Trophoblast cell (in vitro differentiated cells and primary cell): ENCODE data around the gene FLNB.
A peak's percentile ranks its signal among the peaks of the same experiment; 100 is the strongest.

Experiments
- DNase-seq, 2 donors: peaks; one replicate each; pipeline ENCODE4 v3.0.0-alpha.2; 2016
- H2AFZ ChIP-seq: 2 replicates; pipeline ENCODE4 v1.6.1; 2013; ENCODE audit warnings: low read length, moderate library complexity, mild to moderate bottlenecking; ENCODE audit not compliant: insufficient read depth, poor library complexity
- H2AK5ac ChIP-seq: 2 replicates; pipeline ENCODE4 v1.6.1; 2013; ENCODE audit warnings: mild to moderate bottlenecking, low read length
- H2BK120ac ChIP-seq: 2 replicates; pipeline ENCODE4 v1.6.1; 2013; ENCODE audit warnings: low read length, mild to moderate bottlenecking, moderate library complexity; ENCODE audit not compliant: insufficient read depth, poor library complexity
- H2BK12ac ChIP-seq: 2 replicates; pipeline ENCODE4 v1.6.1; 2013; ENCODE audit warnings: mild to moderate bottlenecking, low read length, moderate library complexity
- H2BK5ac ChIP-seq: 2 replicates; pipeline ENCODE4 v1.6.1; 2013; ENCODE audit warnings: low read length, low read depth, moderate library complexity, mild to moderate bottlenecking; ENCODE audit not compliant: poor library complexity
- H3K14ac ChIP-seq: 2 replicates; pipeline ENCODE4 v1.6.1; 2013; ENCODE audit warnings: mild to moderate bottlenecking, low read length
- H3K18ac ChIP-seq: 2 replicates; pipeline ENCODE4 v1.6.1; 2013; ENCODE audit warnings: mild to moderate bottlenecking, low read length
- H3K23ac ChIP-seq: 2 replicates; pipeline ENCODE4 v1.6.1; 2013; ENCODE audit warnings: low read length
- H3K27ac ChIP-seq: 2 replicates; pipeline ENCODE4 v1.5.1; 2013; ENCODE audit warnings: low read depth, mild to moderate bottlenecking, inconsistent platforms, low read length, moderate library complexity
- H3K27me3 ChIP-seq: 2 replicates; pipeline ENCODE4 v1.6.1; 2013; ENCODE audit warnings: inconsistent platforms, mild to moderate bottlenecking, low read length, moderate library complexity; ENCODE audit not compliant: insufficient read depth
- H3K36me3 ChIP-seq, 2 experiments: 1 replicate in 1 of 2; 2 replicates in 1 of 2; pipeline ENCODE4 v1.6.1; 2013; ENCODE audit warnings: low read length in 2 of 2, mild to moderate bottlenecking in 2 of 2, moderate library complexity in 1 of 2; ENCODE audit not compliant: insufficient read depth in 2 of 2, control insufficient read depth in 1 of 2
- H3K4ac ChIP-seq: 2 replicates; pipeline ENCODE4 v1.6.1; 2013; ENCODE audit warnings: low read depth, mild to moderate bottlenecking, low read length, moderate library complexity
- H3K4me1 ChIP-seq, 2 experiments: 1 replicate in 1 of 2; 2 replicates in 1 of 2; pipeline ENCODE4 v1.6.1; 2013; ENCODE audit warnings: low read length in 2 of 2, mild to moderate bottlenecking in 2 of 2, moderate library complexity in 1 of 2; ENCODE audit not compliant: insufficient read depth in 2 of 2, control insufficient read depth in 1 of 2
- H3K4me2 ChIP-seq: 2 replicates; pipeline ENCODE4 v1.6.1; 2013; ENCODE audit warnings: inconsistent platforms, mild to moderate bottlenecking, low read length, moderate library complexity
- H3K4me3 ChIP-seq: 2 replicates; pipeline ENCODE4 v1.5.1; 2013; ENCODE audit warnings: mild to moderate bottlenecking, low read depth, low read length, inconsistent platforms
- H3K79me1 ChIP-seq: one replicate; pipeline ENCODE4 v1.6.1; 2013; ENCODE audit warnings: low read length
- H3K79me2 ChIP-seq: 2 replicates; pipeline ENCODE4 v1.6.1; 2013; ENCODE audit warnings: low read length, mild to moderate bottlenecking; ENCODE audit not compliant: control insufficient read depth, insufficient read depth, poor library complexity
- H3K9ac ChIP-seq: 2 replicates; pipeline ENCODE4 v1.6.1; 2013; ENCODE audit warnings: mild to moderate bottlenecking, low read length
- H3K9me3 ChIP-seq: 2 replicates; pipeline ENCODE4 v1.6.1; 2013; ENCODE audit warnings: low read depth, mild to moderate bottlenecking, control low read depth, inconsistent platforms, low read length; ENCODE audit not compliant: insufficient read depth
- H4K12ac ChIP-seq: 2 replicates; pipeline ENCODE4 v1.6.1; 2013; ENCODE audit warnings: low read depth, mild to moderate bottlenecking, low read length, moderate library complexity
- H4K8ac ChIP-seq: 2 replicates; pipeline ENCODE4 v1.6.1; 2013; ENCODE audit warnings: low read depth, mild to moderate bottlenecking, low read length, moderate library complexity
- H4K91ac ChIP-seq: one replicate; pipeline ENCODE4 v1.6.1; 2013; ENCODE audit warnings: low read depth, mild to moderate bottlenecking, low read length, moderate library complexity
- WGBS: extraction: QIAGEN DNeasy Blood & Tissue Kit; methylation state at CpG from one replicate; pipeline ENCODE4 v1.1.7; 2013; ENCODE audit warnings: missing lambda C conversion rate; ENCODE audit not compliant: insufficient read length, insufficient coverage; ENCODE audit errors: extremely low coverage; 5-methylcytosine and 5-hydroxymethylcytosine counted together

FLNB gene

DNA sequence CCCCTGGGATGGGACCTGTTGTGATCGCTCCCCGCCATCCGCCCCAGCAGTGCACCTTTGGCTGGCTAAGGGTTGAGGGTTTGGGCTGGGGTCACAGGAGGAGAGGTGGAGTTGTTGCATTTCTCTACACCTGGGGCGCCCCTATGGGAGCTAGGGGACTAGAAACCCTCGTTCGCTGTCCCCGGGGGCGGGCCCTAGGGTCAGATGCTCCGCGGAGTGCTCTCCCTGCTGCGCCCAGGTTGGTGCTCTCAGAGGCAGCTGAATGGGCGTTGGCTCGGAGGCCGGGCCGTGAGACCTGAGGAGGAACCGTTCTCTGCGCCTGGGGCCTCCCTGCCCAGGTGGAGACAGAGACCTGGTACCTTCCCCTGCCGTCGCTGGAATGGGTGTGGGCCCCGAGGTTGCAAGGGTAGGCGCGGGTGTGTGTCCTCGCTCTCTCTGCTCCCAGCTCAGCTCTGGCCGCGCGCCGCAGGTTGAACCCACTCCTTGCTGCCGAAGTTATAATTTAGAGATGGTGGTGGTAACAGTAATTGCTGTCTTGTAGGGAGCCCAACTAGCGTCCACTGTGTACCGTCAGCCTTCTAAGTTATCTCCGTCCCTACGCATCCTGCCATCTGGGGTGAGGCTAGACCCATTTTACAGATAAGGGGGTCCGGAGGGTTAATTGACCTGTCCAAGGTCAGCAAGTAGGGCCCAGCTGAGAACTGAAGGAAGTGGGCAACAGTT lies 965 bp downstream of the FLNB start:
- Histone ChIP-seq H2AK5ac (peak overlapping the region; percentile 5), H3K4me3 (peak overlapping the region; percentile 93), H4K91ac (peak overlapping the region; percentile 38), H3K23ac (no peak overlapping the region), H3K27me3 (no peaks in the 10 kb centered on the region), H3K79me1 (peaks cover 12% of the 10 kb centered on the region), H3K27ac (peak overlapping the region; percentile 18), H3K18ac (peak overlapping the region; percentile 63), H2AFZ (peak overlapping the region; percentile 50), H2BK5ac (peak overlapping the region; percentile 62), H3K14ac (peak overlapping the region; percentile 71), H2BK120ac (peak overlapping the region; percentile 36), H3K9me3 (peaks cover 3% of the 10 kb centered on the region), H4K12ac (peak overlapping the region; percentile 10), H3K9ac (peak overlapping the region; percentile 82), H3K36me3 (no peaks in the 10 kb centered on the region), H3K4me1 (peaks cover 24 to 33% of the 10 kb centered on the region in 2 experiments), H3K4me2 (peak overlapping the region; percentile 79), H3K79me2 (peaks cover 38% of the 10 kb centered on the region), H2BK12ac (peak overlapping the region; percentile 7), H3K4ac (peak overlapping the region; percentile 88), H4K8ac (peak overlapping the region; percentile 18)
- WGBS: no CpG with 5 or more reads among the region's 33 CpGs
- DNase-seq: peak in 1 of 2 donors; percentile 61

DNA sequence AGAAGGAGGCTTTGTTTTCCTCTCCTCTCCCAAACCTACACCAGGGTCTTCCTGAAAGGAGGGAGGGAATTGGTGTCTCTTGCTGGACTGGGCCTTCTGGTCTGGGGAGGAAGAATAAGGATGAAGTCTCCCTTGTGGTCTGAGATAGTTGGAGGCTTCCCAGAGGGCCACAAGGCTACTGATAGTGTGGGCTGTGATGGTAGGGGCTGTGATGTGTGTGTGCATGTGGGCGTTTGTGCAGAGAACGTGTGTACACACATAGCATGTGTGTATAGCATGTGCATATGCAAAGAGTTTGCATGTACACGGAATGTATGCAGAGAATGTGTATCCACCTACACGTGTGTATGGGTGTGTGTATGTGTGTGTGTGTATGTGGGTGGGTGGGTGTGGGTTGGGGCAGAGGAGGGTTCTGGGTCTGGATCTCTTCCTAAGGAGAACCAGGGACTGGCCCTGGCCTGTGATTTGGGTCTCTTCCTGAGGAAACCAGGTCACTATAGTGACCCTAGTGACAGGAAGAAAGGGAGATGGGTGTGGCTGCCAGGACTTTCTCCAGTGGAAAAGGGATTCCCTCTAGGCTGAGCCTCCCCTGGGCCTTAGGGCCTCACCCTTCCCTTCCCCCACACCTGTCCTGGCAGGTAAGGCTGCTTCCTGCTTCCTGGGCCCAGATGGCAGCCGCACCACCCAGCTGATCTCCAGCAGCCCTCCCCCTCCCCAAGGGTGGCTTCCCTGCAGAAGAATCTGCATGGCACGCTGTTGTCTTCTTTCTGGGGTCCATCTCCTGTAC lies 1.7 kb downstream of the FLNB start:
- Histone ChIP-seq H4K12ac (no peak overlapping the region), H3K27me3 (no peaks in the 10 kb centered on the region), H2BK120ac (peak overlapping the region; percentile 19), H3K79me1 (peaks cover 16% of the 10 kb centered on the region), H3K27ac (peak overlapping the region; percentile 16), H2BK5ac (no peak overlapping the region), H4K8ac (no peak overlapping the region), H3K36me3 (no peaks in the 10 kb centered on the region), H4K91ac (peak overlapping the region; percentile 38), H3K4ac (peak overlapping the region; percentile 88), H3K4me1 (peaks cover 27 to 38% of the 10 kb centered on the region in 2 experiments), H2AK5ac (no peak overlapping the region), H3K23ac (no peak overlapping the region), H3K18ac (no peak overlapping the region), H3K9me3 (peaks cover 3% of the 10 kb centered on the region), H3K79me2 (peaks cover 44% of the 10 kb centered on the region), H2BK12ac (no peak overlapping the region), H3K4me3 (peak overlapping the region; percentile 93), H3K9ac (peak overlapping the region; percentile 82), H3K14ac (peak overlapping the region; percentile 2), H3K4me2 (peak overlapping the region; percentile 79), H2AFZ (no peak overlapping the region)
- DNase-seq: peak; percentile 67 to 77
- WGBS: no CpG with 5 or more reads among the region's 6 CpGs

DNA sequence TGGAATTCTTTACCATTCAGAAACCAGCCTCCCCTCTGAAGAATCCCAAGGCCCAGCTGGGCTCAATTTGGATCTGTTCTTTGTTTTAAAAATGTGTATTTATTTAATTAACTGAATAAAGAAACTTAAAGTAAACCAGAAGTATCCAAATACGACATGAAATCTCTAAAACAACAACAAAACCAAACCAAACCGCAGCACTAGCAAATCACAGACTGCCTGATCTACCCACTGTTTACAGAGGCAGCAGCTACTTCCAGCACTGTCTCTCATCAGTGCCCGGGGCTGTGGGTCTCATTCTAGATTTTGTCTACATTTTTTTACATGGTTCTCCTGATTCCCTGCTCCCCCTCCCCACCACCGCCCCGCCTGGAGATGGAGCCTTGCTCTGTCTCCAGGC lies 2.3 kb downstream of the FLNB start:
- Histone ChIP-seq H3K36me3 (peaks cover 0 to 2% of the 10 kb centered on the region in 2 experiments), H2BK5ac (no peak overlapping the region), H3K27ac (no peak overlapping the region), H4K8ac (no peak overlapping the region), H3K79me1 (peaks cover 16% of the 10 kb centered on the region), H2AK5ac (no peak overlapping the region), H3K4me2 (peak overlapping the region; percentile 79), H4K12ac (no peak overlapping the region), H3K4me3 (peak overlapping the region; percentile 93), H2BK120ac (no peak overlapping the region), H3K14ac (no peak overlapping the region), H3K9ac (no peak overlapping the region), H2BK12ac (no peak overlapping the region), H3K18ac (no peak overlapping the region), H3K4me1 (peaks cover 29 to 40% of the 10 kb centered on the region in 2 experiments), H4K91ac (no peak overlapping the region), H3K9me3 (peaks cover 3% of the 10 kb centered on the region), H3K23ac (no peak overlapping the region), H2AFZ (no peak overlapping the region), H3K4ac (peak overlapping the region; percentile 88), H3K27me3 (no peaks in the 10 kb centered on the region), H3K79me2 (peaks cover 47% of the 10 kb centered on the region)
- DNase-seq: peak in 1 of 2 donors; percentile 40
- no CpG with 5 or more reads among the region's 5 CpGs for WGBS

DNA sequence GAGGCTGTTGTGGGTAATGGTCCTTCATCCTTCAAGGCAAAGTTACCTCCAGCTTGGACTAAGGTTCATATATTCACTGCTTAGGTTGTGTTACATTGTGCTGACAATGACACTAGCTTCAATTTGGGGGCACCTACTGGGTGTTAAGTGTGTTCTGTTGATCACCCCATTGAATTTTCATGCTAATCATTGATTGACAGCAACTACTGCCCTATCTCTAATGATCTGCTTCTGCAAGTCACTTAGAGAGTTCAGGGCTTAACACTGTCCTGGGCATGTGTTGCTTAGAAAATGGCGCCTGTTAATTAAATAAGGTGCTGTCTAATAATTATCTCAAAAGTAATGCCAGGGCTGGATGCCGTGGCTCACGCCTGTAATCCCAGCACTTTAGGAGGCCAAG lies 3.4 kb downstream of the FLNB start:
- Histone ChIP-seq H4K8ac (no peak overlapping the region), H3K4me1 (peaks cover 28 to 40% of the 10 kb centered on the region in 2 experiments)
- WGBS: no CpG with 5 or more reads among the region's 3 CpGs

More for the DNA sequence above, 3.4 kb downstream of the FLNB start:
- H3K14ac ChIP-seq: no peak overlapping the region
- H2BK120ac ChIP-seq: no peak overlapping the region
- H3K27me3 ChIP-seq: no peaks in the 10 kb centered on the region
- no peak overlapping the region for H2AK5ac ChIP-seq
- no peak overlapping the region for H3K23ac ChIP-seq
- H3K9ac ChIP-seq: no peak overlapping the region
- peak overlapping the region; percentile 30 for H3K4me2 ChIP-seq
- H2BK5ac ChIP-seq: no peak overlapping the region
- no peak overlapping the region for H3K18ac ChIP-seq
- H3K36me3 ChIP-seq: peaks cover 0 to 3% of the 10 kb centered on the region in 2 experiments
- H3K4me3 ChIP-seq: no peak overlapping the region
- no peak overlapping the region for H4K12ac ChIP-seq
- peak overlapping the region; percentile 18 for H3K4ac ChIP-seq
- peaks cover 16% of the 10 kb centered on the region for H3K79me1 ChIP-seq
- DNase-seq: no peak
- no peak overlapping the region for H2BK12ac ChIP-seq
- H3K9me3 ChIP-seq: peaks cover 3% of the 10 kb centered on the region
- peaks cover 49% of the 10 kb centered on the region for H3K79me2 ChIP-seq
- no peak overlapping the region for H2AFZ ChIP-seq
- H3K27ac ChIP-seq: no peak overlapping the region
- no peak overlapping the region for H4K91ac ChIP-seq
